HG03460 (cell line): ENCODE results near the gene TAF6.

Experiments used
- ATAC-seq: cut with Tn5 transposase; IDR thresholded peaks from one replicate; pipeline ENCODE4 v1.9.1; 2021; ENCODE audit not compliant: unreplicated experiment

Gene TAF6

DNA sequence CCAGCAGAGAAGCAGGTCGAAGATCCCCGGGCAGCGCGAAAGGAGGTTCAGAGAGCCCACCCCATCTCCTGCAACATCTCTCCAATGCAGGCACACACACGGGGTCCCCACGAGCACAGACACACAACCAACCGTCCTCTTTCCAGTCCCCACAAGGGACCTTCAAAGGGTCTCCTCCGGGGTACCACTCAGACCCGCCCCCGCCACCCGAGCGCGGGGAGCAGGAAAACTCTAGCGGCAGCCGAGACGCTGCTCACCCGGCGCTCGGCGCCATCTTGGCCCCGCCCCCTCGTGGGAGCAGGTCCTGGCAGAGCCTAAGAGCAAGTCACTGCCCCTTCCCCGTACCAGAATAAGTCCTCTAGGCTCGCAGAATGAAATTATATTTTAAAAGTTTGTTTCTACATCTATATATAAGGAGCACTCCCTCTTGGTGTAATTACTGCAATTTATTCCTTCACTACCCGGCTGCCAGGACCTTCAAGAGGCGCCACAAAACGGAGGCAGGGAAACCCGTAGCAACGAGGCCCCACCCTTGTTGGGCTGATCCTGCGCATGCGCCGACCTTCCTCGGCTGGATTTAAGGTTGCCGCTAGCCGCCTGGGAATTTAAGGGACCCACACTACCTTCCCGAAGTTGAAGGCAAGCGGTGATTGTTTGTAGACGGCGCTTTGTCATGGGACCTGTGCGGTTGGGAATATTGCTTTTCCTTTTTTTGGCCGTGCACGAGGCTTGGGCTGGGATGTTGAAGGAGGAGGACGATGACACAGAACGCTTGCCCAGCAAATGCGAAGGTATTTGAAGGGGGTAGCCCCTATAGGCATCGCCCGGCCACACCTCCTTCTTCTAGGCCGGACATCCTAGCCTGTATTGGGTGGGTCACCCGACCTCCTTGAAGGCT lies at the start of gene TAF6, which contains the start of gene CNPY4:
TAF6 (minus strand) TSS at position 287 of the 898 bp plus-strand sequence. CDS start 5,149 bp downstream, outside the sequence.
CNPY4 (plus strand) TSS at position 563 of the 898 bp plus-strand sequence; CDS start at position 674, 111 bp downstream.
- peak; percentile 66 for ATAC-seq

DNA sequence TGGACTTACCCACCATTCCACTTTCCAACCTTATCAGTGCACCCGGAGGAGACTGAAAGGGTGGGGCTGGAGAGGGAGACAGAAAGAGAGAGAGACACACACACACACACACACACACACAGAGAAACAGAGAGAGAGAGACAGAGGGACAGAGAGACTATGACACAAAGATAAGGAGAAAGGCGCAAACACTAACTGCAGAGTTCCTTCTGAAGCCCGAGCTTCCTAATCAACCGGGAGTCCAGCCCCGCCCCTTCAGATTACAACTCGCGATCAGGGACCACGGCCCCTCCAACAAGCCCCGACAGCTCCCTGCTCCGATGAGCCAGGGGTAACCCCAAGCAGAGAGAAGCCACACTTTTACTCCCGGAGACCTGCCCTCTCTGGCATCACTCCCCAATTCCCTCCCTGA lies 48.8 kb upstream of the TAF6 start:
- ATAC-seq = no peak

DNA sequence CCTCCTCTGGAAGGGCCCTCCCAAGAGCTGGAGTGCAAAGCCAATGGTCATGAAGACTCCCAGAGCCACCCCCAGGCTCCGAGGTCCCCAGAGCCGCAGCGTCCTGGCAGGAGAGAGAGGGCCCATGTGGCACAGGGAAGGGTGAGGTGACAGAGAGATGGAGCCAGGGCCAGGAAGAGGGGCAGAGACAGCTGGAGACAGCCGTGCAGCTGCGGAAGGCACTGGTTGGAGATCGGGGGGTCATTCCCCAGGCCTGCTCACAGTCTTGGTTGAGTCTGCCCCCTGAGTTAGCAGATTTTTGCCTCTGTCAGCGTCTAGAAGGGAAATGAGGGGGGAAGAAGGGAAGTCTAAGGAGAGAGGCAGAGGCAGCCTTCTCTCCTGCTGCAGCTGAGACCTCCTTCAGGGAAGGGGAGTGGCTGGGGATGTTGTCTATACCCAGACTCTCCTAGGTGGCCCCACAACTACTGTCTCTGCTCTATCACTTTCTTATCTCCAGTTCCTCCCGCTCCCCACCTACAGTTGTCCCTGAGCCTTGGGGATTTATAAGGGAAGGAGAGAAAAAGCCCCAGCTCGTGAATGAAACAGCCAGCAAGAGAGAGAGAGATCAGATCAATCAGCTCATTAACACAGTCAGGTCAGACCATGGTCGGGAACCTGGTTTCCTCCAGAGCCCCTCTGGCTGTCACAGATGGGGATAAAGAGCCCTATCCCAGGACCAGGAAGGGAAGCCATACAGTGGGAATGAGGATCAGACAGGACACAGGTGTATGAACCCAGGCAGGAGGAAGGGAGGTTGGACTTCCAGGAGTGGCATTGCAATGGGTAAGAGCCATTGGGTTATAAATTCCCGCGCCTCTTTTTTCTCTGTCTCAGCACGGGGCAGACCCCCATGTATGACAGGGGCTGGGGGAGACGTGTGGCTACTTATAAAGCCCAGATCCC lies 48.1 kb upstream of the TAF6 start:
- no peak for ATAC-seq

DNA sequence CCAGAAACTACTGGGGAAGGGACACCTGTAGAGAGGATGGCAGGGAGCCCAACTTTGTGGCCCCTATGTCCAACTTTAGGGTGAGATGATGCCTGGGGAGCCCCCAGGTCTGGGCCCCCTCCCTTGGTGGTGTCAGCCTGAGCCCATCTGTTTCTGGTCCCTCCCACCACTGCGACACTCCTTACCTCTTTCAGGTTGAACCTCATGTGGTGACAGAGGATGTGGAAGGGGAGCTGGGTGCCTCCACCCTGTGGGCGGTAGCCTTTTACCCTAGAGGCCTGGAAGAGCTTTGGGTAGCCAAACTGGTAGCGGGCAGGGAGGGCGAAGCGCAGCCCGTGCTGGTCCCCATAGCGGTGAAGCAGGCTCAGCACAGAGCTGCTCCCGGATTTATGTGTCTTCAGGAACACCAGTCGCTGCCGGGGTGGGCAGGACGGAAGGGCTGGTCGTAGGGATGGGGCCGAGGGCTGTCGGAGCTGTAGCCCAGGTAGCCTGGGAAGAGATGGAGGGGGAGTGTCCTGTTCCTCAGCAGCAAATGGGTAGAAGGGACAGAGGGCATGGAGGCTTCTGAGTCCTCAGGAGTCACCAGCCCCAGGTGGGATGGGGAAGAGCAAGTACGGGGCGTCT lies 47.3 kb upstream of the TAF6 start:
- no peak for ATAC-seq

DNA sequence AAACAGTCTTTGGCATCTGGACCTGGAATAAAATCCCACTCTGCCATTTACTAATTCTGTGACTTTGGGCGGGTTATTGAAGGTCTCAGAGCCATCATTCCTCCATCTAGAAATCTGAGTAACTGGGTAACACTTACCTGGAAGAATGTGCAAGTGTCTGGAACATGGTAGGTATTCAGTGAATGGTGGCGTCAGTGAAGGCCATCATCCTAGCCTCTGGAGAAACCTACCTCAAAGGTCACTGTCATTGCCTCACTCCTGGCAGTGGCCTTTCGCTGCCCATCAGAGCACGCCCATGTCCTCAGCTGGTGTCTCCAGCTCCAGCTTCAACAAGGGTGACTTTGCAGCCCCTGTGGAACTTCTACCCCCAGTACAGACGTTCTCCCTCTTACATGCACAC lies 44.7 kb upstream of the TAF6 start:
- ATAC-seq = no peak

DNA sequence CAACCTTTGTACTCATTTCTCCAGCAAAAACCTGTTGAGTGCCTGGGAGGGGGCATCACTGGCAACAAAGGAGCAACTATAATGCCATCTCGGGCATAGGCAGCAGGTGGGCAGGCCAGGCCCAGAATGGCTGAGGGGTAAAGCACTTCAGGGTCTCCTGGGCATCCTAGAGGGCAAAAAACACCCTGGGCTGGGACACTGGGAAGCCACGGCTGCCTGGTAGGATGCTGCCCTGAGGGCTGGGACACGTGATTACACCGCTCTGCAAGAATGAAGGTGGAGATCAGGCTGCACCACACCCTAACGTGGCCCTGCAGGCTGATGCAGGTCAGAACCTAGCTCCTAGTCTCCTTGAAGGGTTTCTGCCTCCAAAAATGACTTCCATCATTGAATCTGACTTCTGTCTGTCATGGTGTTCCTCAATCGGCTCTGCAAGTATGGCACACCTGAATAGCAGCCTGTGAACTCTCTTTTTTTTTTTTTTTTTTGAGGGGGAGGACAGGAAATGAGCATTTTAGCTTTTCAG lies 43.9 kb upstream of the TAF6 start:
- ATAC-seq = no peak

DNA sequence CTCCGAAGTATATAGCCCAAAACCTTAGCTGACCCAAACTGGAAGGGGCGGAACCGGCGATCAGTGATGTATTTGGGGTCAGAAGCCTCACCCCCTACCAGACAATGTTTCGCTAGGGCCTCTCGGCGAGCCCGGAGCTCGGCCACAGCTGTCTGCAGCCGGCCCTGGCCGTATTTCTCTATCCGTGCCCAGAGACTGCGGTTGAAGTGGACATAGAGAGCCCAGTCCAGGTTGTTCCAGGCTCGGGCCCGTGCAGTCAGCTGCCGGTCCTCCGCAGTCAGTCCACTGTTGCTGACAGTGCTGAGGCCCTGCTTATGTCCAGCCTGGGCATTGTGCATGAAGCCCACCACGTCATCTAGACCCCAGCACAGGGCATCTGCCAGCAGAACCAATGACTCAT lies 40.9 kb upstream of the TAF6 start:
- no peak for ATAC-seq

DNA sequence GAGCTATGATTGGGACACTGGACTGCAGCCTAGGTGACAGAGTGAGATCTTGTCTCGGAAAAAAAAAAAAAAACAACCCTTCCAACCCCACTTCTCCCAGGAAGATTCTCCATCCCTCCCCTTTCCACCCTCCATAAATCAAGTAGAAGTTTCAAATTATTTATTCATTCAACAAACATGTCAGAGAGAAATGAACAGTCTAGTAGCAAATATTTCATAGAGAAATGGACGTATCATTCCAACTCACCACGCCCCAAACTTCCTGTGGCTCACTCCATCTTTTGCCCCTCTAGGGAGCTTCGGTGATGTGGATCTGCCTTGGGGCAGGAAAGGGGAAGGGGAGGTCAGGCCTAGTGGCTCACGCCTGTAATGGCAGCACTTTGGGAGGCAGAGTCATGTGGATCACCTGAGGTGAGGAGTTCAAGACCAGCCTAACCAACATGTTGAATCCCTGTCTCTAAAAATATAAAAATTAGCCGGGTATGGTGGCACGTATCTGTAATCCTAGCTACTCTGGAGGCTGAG lies 40.0 kb upstream of the TAF6 start:
- ATAC-seq = no peak

DNA sequence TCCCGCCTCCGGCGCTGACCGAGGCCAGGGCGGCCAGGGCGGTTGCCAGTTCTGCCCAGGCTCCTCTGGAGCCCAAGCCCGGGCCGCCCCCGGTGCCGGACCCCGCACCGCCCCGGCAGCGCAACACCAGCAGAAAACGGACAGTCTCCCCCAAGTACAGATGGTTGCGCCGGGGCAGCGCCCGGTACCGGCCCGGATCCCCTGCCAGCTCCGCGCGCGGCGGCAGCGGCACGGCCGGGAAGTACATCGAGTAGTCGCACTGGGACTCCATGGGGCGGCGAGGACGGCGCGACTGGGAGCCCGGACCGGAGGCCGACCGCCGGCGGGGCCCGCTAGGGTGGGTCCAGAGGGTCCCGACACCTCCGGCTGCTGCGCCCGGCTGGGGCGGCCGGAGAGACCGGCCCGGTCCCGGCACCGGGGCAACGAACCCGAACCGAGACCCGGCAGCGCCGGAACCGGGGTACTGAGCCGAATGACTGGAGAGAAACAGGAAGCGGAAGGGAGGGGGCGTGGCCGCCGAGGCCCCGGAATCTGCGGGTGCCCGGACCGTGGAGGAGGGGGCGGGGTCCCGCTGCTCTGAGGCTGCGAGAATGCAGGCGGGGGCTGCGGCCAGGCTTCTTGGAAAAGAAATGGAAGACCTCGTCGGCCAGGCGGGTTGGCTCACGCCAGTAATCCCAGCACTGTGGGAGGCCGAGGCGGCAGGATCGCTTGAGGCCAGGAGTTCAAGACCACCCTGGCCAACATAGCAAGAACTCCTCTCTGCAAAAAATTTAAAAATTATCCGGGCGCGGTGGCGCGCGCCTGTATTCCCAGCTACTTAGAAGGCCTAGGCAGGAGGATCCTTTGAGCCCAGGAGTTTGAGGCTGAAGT lies 39.3 kb upstream of the TAF6 start, which contains the start of gene TRAPPC14:
TRAPPC14 (minus strand) TSS at position 495 of the 870 bp plus-strand sequence; CDS start at position 271, 224 bp downstream.
- ATAC-seq = peak; percentile 61

DNA sequence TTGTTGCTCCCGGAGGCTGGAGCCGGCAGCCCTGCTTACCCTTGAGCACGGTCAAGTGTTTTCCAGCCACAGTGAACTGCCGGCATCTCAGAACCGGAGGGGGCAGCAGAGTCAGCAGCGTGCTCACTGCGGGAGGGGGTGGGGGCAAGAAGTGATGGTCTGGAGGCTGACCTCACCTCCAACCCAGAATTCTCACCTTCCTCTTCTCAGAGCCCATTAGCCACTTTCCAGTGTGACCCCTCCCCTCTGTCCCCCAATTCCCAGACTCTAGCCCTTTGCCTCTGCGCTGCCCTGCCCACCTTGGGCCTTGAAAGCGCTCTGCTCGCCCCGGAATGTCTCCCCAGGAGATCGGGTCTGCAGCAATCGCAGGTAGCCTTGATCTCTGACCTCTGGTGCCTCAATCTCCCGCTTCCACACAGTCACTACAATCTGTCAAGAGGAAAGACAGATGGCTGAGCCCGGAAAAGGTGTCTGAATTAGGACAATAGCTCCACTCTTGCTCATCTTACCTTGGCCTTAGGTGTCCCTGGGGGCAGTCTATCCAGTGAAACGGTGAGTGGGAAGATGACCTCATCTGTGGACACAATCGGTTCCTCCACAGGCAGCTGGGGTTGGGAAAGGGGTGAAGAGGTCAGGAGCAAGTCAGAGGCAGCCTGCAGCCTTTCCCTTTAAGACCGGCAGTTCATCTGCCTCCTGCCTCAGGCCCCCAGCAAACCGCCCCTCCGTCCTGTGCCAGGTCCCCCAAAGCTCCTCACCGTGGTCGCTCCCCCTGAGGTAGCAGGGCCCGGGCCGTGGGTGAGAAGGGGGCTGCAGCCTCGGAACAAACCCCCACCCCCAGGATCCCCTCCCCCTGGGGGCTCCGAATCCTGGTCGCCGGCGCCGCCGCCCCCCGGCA lies 38.4 kb upstream of the TAF6 start:
- no peak for ATAC-seq

DNA sequence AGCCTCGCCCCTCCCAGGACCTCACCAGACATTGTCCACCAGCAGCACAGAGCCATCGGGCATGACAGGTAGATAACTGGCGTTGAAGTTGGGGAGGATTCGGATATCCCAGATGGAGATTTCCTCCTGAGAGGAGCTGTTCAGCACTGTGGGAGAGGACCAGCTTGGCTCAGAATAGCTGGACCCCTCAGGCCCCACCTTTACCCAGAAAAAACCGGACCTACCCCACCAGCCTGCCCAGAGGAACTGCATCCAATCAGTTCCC lies 37.8 kb upstream of the TAF6 start:
- no peak for ATAC-seq

DNA sequence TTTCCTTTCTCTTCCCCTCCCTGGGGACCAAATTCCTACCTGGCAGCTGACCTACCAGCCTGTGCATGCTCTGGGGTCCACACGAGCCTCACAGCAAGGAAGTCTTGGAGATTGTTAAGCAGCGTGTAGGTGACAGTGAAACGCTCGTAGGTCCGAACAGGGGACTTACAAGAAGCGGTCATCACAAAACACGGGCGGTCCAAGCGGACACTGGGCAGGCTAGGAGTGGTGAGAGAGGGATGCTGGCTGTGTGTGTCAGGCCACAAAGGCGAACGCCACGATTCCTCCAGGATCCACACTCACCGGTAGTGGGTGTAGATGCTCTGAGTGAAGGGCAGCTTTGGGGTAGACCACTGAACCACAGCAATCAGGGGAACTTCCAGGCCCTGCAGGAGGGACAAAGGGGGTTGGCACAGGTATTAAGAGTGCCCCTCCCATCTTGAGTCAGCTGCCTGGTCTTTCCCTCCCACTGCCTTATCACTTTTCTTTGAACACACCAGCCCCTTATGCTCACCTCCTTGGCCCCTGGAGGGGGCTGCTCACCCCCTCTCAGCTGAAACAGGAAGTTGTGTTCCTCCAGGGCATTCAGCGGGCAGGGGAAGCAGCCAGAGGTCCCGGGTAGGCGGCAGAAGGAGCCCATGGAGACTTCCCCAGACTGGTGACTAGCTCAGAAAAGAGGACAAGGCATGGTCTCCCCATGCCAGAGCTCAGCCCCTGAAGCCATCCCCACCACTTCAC lies 37.3 kb upstream of the TAF6 start:
- ATAC-seq = no peak

DNA sequence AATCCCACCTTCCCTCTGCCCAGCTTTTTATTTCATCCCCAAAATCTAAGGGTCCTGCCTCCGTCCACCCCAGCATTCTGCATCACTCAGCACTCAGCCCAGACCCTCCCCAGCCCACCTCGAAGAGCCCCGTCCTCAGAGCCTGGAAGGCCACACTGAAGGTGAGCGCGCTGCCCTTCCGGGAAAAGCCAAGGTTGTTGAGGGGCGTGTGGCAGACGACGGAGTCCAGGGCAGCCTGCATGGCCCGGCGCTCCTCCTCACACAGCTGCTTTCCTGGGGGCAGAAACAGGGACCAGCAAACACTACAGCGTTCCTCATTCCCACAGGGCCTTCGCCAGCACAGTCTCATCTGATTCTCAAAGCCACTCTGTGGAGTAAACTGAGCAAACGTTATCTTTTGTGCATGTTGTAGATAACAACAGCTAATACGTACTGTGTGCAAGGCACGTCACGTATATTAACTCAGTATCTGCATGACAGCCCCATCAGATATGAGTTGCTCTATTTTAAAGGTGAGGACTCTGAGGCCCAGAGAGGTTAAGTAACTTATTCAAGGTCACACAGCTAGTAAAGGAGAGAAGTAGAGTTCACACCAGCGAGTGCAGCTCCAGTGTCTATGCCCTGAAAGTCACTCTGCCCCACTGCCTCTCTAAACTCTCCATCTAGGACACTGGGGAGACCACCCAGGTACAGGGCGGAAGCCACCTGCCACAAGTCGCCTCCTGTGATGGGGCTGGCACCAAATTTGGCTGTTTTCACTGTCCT lies 36.6 kb upstream of the TAF6 start:
- no peak for ATAC-seq

DNA sequence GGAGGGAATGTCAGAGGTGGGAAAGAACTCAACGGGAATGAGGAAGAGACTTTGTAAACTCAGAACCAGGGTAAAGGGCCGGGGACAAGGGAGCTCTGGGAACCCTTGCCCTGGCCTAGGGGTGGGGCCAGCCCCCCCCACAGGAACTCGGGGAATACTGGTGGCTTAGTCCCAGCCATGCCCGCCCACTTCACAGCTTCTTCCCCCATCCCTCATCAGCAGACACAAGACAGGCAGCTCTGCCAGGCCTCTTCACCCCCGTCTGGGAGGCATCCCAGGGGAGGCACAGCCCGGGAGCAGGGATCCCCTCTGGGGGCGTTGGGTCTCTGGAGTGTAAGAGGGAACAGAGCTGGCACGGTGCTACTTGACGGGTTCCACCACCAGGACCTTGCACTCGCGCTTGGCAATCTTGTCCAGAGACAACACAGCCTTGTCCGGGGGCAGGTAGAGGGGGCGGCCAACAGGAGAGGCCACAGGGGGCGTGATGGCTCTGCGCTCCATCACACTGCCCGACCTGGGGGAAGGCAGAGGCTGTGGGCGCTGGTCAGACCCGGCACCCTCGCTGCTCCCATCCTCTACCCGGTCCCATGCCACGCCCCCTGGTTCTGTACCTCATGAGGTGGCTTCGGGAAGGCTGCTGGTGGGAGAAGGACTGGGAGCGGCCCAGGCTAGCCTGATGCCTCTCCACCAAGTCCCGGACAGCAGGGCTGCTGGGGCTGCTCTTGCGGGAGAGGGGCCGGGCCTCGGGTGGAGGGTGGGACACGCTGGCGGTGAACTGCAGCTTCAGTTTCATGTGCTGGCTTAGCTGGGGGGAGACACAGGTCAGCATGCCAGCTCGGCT lies 35.7 kb upstream of the TAF6 start:
- ATAC-seq = no peak

DNA sequence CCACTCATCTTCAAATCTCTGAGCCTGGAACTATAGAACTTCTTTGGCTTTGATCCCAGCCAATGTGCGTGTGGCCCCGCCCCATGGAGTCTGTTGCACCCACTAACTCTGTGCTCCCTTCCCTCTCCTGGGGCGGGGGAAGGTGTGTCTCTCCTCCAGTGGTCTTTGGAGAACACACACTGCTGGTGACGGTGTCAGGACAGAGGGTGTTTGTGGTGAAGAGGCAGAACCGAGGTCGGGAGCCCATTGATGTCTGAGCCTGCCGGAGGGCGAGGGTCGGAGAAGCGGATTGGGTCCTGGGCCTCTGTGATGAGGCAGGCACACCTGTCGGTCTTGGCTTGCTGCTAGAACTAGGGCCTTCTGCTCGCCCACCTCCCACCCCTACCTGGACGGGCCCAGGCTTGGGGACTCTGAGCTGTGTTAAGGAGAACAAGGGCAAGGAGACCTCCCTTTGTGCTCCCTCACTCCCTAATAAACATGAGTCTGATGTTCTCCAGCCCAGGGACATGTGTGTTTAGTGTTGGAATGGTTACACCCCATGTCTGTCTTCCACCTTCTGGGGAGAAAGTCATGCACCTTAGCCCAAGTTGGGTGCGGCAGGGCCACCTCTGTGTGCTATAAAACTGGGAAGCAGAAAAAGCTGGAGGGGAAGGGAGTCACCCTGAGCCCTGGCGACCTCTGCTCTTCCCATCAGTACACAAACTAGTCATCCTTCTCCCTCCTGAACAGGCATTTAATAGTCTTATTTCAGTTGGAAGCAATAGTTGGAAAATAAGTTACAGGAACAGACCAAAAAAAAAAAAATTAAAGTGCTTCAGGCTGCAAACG lies 34.8 kb upstream of the TAF6 start:
- ATAC-seq = no peak
